GM12865 (cell line): ENCODE measurements around the gene GPR132.

Source experiments
- DNase-seq: peaks from one replicate; pipeline ENCODE4 v3.0.0; 2010; ENCODE audit warnings: low read depth
- H3K4me3 ChIP-seq: 2 replicates; pipeline ENCODE4 v1.5.1; 2011; ENCODE audit warnings: mild to moderate bottlenecking, low read depth, low read length, control low read depth
- CTCF ChIP-seq: IDR thresholded peaks from 2 replicates; pipeline ENCODE4 v1.5.1; 2011; ENCODE audit warnings: low read length, control low read depth, low read depth, inconsistent platforms; ENCODE audit not compliant: insufficient read depth; ENCODE audit errors: missing control alignments

The GPR132 gene

GRCh38 chr14:105058521-105059034 lies 6.7 kb downstream of the GPR132 start:
- no peak for DNase-seq
- TF ChIP-seq CTCF, result no peak

GRCh38 chr14:105056303-105056831 lies 8.9 kb downstream of the GPR132 start:
- H3K4me3 ChIP-seq, result no peak overlapping the region
- no peak for DNase-seq

More at GRCh38 chr14:105058521-105059034, 6.7 kb downstream of the GPR132 start:
- no peak overlapping the region for H3K4me3 ChIP-seq

GRCh38 chr14:105055736-105056302 lies 9.4 kb downstream of the GPR132 start:
- DNase-seq, result no peak
- no peak overlapping the region for H3K4me3 ChIP-seq

More at GRCh38 chr14:105056303-105056831, 8.9 kb downstream of the GPR132 start:
- TF ChIP-seq CTCF, result no peak

GRCh38 chr14:105055334-105055733 lies 9.9 kb downstream of the GPR132 start:
- H3K4me3 ChIP-seq, result no peak overlapping the region
- DNase-seq, result no peak
- TF ChIP-seq CTCF, result no peak

More at GRCh38 chr14:105055736-105056302, 9.4 kb downstream of the GPR132 start:
- no peak for TF ChIP-seq CTCF

GRCh38 chr14:105053996-105054395 lies 11.2 kb downstream of the GPR132 start:
- H3K4me3 ChIP-seq, result no peak overlapping the region
- no peak for TF ChIP-seq CTCF
- no peak for DNase-seq

GRCh38 chr14:105053421-105053820 lies 11.8 kb downstream of the GPR132 start:
- no peak for DNase-seq
- TF ChIP-seq CTCF, result no peak
- no peak overlapping the region for H3K4me3 ChIP-seq

- no peak for DNase-seq
- TF ChIP-seq CTCF, result no peak
- no peak overlapping the region for H3K4me3 ChIP-seq
Measured at GRCh38 chr14:105052110-105052458, 13.1 kb downstream of the GPR132 start.
